ENCODE data around the gene SLC26A2. TPM values are rescaled to one million over a fixed set of nuclear protein-coding genes. Genes with fewer than 3 reads are reported as not detected.

SLC26A2 gene
- total RNA-seq, 2 experiments from 2014 or later: 2.1 to 2.8 TPM

DNA sequence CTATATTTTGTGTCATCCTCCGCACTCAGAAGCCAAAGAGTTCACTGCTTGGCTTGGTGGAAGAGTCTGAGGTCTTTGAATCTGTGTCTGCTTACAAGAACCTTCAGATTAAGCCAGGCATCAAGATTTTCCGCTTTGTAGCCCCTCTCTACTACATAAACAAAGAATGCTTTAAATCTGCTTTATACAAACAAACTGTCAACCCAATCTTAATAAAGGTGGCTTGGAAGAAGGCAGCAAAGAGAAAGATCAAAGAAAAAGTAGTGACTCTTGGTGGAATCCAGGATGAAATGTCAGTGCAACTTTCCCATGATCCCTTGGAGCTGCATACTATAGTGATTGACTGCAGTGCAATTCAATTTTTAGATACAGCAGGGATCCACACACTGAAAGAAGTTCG, 20.6 kb downstream of the SLC26A2 start:
- Histone ChIP-seq H3K4me3 (ENCODE audit: low read depth, low read length, poor library complexity, severe bottlenecking) (no peak overlapping the region), H2AFZ (ENCODE audit: low read length) (no peak overlapping the region), H3K79me2 (ENCODE audit: insufficient read depth, low read depth, low read length) (no peaks in the 10 kb centered on the region), H3K9me2 (ENCODE audit: insufficient read depth, low read length) (no peaks in the 10 kb centered on the region), H3K27ac (ENCODE audit: low read depth, low read length, poor library complexity, severe bottlenecking) (no peak overlapping the region), H3K36me3 (ENCODE audit: insufficient read depth, low read length) (no peaks in the 10 kb centered on the region), H4K20me1 (ENCODE audit: insufficient read depth, low read length) (no peaks in the 10 kb centered on the region), H3K4me2 (ENCODE audit: low read length) (no peak overlapping the region), H3K9me3 (ENCODE audit: low read length) (no peaks in the 10 kb centered on the region), H3K4me1 (ENCODE audit: insufficient read depth, low read length, poor library complexity, severe bottlenecking) (no peaks in the 10 kb centered on the region)
- CTCF ChIA-PET (ENCODE audit: unreplicated experiment): no interaction called here
- no TSS peak for BruUV-seq (replicated peaks)
- intact Hi-C loops (cut with micrococcal nuclease; ENCODE audit: unreplicated experiment): no loop called here
- TF ChIP-seq CTCF (conservative IDR thresholded peaks at IDR 0.05; ENCODE audit: low read length) (no peak), EZH2phosphoT487 (IDR thresholded peaks at IDR 0.05; ENCODE audit: borderline replicate concordance, low read depth, low read length) (no peak)
- POLR2A ChIA-PET: no interaction called here
- no peak for DNase-seq (ENCODE audit: low spot score)

DNA sequence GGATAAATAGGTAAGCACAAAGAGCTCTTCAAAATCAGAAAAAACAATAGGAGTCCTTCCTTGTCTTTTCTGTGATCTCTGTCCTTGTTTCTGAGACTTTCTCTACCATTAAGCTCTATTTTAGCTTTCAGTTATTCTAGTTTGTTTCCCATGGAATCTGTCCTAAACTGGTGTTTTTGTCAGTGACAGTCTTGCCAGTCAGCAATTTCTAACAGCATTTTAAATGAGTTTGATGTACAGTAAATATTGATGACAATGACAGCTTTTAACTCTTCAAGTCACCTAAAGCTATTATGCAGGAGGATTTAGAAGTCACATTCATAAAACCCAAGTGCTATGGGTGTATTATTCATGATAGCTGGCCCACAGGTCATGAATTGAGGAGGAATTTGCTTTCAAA, 21.9 kb downstream of the SLC26A2 start:
- DNase-seq (ENCODE audit: low spot score): no peak
- Histone ChIP-seq H3K9me2 (ENCODE audit: insufficient read depth, low read length) (no peaks in the 10 kb centered on the region), H3K4me3 (ENCODE audit: low read depth, low read length, poor library complexity, severe bottlenecking) (no peak overlapping the region), H3K36me3 (ENCODE audit: insufficient read depth, low read length) (no peaks in the 10 kb centered on the region), H3K4me1 (ENCODE audit: insufficient read depth, low read length, poor library complexity, severe bottlenecking) (no peaks in the 10 kb centered on the region), H2AFZ (ENCODE audit: low read length) (no peak overlapping the region), H3K9me3 (ENCODE audit: low read length) (no peaks in the 10 kb centered on the region), H3K79me2 (ENCODE audit: insufficient read depth, low read depth, low read length) (no peaks in the 10 kb centered on the region), H3K4me2 (ENCODE audit: low read length) (no peak overlapping the region), H3K27ac (ENCODE audit: low read depth, low read length, poor library complexity, severe bottlenecking) (no peak overlapping the region), H4K20me1 (ENCODE audit: insufficient read depth, low read length) (no peaks in the 10 kb centered on the region)
- no TSS peak for BruUV-seq (replicated peaks)
- ChIA-PET CTCF (ENCODE audit: unreplicated experiment) (no interaction called here), POLR2A (interaction anchor here (0.7 to 1.1 kb wide), 2 partner anchors 11 to 356 kb away, joined by 3 read pairs; no protein-coding TSS in a partner anchor)
- TF ChIP-seq CTCF (conservative IDR thresholded peaks at IDR 0.05; ENCODE audit: low read length) (no peak), EZH2phosphoT487 (IDR thresholded peaks at IDR 0.05; ENCODE audit: borderline replicate concordance, low read depth, low read length) (no peak)
- intact Hi-C loops (cut with micrococcal nuclease; ENCODE audit: unreplicated experiment): no loop called here

DNA sequence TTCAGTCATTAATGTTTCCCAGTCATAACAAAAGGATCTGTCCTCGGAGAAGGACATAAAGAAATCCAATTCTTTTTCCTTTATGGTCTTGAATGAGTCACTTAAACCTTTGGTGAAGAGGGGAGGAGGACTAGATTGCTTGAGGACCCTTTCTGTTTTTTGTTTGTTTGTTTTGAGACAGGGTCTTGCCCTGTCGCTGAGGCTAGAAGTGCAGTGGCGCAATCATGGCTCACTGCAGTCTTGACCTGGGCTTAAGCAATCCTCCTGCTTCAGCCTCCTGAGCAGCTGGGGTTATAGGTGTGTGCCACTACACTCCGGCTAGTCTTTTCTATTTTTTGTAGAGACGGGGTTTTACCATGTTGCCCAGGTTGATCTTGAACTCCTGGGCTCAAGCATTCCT, 27.6 kb downstream of the SLC26A2 start:
- no peaks in the 10 kb centered on the region for H3K9me2 ChIP-seq (ENCODE audit: insufficient read depth, low read length)
- intact Hi-C loops (cut with micrococcal nuclease; ENCODE audit: unreplicated experiment): no loop called here
- H2AFZ ChIP-seq (ENCODE audit: low read length): no peak overlapping the region
- no peaks in the 10 kb centered on the region for H3K36me3 ChIP-seq (ENCODE audit: insufficient read depth, low read length)
- CTCF ChIA-PET (ENCODE audit: unreplicated experiment): no interaction called here
- H3K9me3 ChIP-seq (ENCODE audit: low read length): no peaks in the 10 kb centered on the region
- H4K20me1 ChIP-seq (ENCODE audit: insufficient read depth, low read length): no peaks in the 10 kb centered on the region
- no peak overlapping the region for H3K4me3 ChIP-seq (ENCODE audit: low read depth, low read length, poor library complexity, severe bottlenecking)
- no peak overlapping the region for H3K4me2 ChIP-seq (ENCODE audit: low read length)
- TF ChIP-seq EZH2phosphoT487 (IDR thresholded peaks at IDR 0.05; ENCODE audit: borderline replicate concordance, low read depth, low read length): no peak
- no peak for TF ChIP-seq CTCF (conservative IDR thresholded peaks at IDR 0.05; ENCODE audit: low read length)
- H3K4me1 ChIP-seq (ENCODE audit: insufficient read depth, low read length, poor library complexity, severe bottlenecking): no peaks in the 10 kb centered on the region
- no TSS peak for BruUV-seq (replicated peaks)
- POLR2A ChIA-PET: no interaction called here
- H3K79me2 ChIP-seq (ENCODE audit: insufficient read depth, low read depth, low read length): no peaks in the 10 kb centered on the region
- no peak overlapping the region for H3K27ac ChIP-seq (ENCODE audit: low read depth, low read length, poor library complexity, severe bottlenecking)
- DNase-seq (ENCODE audit: low spot score): no peak
